NOMO-1 (cell line): ENCODE measurements around the gene ZSCAN16.

Experiments used
- DNase-seq, 2 experiments: peaks; one replicate each; lab custom pipeline; 2025; ENCODE audit not compliant: unreplicated experiment in 2 of 2; lab: John Stamatoyannopoulos, UW

ZSCAN16 gene

DNA sequence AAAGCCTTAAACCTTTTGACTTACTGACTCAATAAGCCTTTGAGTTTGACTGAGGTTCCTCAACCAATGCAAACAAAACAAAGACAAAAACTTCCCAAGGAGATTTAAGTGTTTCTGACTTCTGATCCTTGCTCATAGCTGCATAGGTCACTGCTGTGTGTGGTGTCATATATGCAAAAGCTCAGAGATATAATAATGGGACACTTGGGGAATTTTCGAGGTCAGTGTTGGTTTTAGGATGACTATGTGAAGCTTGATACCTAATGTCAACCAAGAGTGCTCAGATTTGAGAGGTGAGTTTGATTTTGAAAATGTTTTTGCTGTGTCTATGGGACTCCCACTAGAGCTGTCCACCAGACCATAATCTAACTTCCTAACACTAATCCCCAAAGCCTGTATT is 43.5 kb downstream of the ZSCAN16 start:
- DNase-seq, result no peak

- no peak for DNase-seq
Measured at GRCh38 chr6:28171271-28171670, 46.9 kb downstream of the ZSCAN16 start.

DNA sequence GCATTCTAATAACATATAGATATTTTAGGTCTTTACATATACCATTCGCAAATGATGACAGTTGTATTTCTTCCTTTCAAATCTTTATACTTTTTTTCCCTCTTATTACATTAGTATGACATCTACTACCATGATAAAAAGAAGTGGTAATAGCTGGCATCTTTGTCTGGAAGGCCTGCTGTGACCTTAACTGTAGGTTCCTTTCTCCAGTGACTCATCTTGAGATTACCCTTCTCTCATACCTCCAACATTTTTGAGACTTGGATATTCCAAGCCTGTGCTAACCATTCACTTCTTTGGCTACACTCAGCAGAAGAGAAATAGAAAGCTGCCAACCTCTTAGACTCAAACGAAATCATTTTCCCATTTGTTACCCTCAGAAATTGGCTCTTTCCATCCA is 47.6 kb downstream of the ZSCAN16 start:
- no peak for DNase-seq

- DNase-seq, result no peak
Measured at GRCh38 chr6:28176373-28176772, 52.0 kb downstream of the ZSCAN16 start.
